Trophoblast cell (in vitro differentiated cells and primary cell): ENCODE data around the gene SLC4A9.

Experiments
- DNase-seq, 2 donors: peaks; one replicate each; pipeline ENCODE4 v3.0.0-alpha.2; 2016
- H2AFZ ChIP-seq: 2 replicates; pipeline ENCODE4 v1.6.1; 2013; ENCODE audit warnings: low read length, moderate library complexity, mild to moderate bottlenecking; ENCODE audit not compliant: insufficient read depth, poor library complexity
- H2AK5ac ChIP-seq: 2 replicates; pipeline ENCODE4 v1.6.1; 2013; ENCODE audit warnings: mild to moderate bottlenecking, low read length
- H2BK120ac ChIP-seq: 2 replicates; pipeline ENCODE4 v1.6.1; 2013; ENCODE audit warnings: low read length, mild to moderate bottlenecking, moderate library complexity; ENCODE audit not compliant: insufficient read depth, poor library complexity
- H2BK12ac ChIP-seq: 2 replicates; pipeline ENCODE4 v1.6.1; 2013; ENCODE audit warnings: mild to moderate bottlenecking, low read length, moderate library complexity
- H2BK5ac ChIP-seq: 2 replicates; pipeline ENCODE4 v1.6.1; 2013; ENCODE audit warnings: low read length, low read depth, moderate library complexity, mild to moderate bottlenecking; ENCODE audit not compliant: poor library complexity
- H3K14ac ChIP-seq: 2 replicates; pipeline ENCODE4 v1.6.1; 2013; ENCODE audit warnings: mild to moderate bottlenecking, low read length
- H3K18ac ChIP-seq: 2 replicates; pipeline ENCODE4 v1.6.1; 2013; ENCODE audit warnings: mild to moderate bottlenecking, low read length
- H3K23ac ChIP-seq: 2 replicates; pipeline ENCODE4 v1.6.1; 2013; ENCODE audit warnings: low read length
- H3K27ac ChIP-seq: 2 replicates; pipeline ENCODE4 v1.5.1; 2013; ENCODE audit warnings: low read depth, mild to moderate bottlenecking, inconsistent platforms, low read length, moderate library complexity
- H3K27me3 ChIP-seq: 2 replicates; pipeline ENCODE4 v1.6.1; 2013; ENCODE audit warnings: inconsistent platforms, mild to moderate bottlenecking, low read length, moderate library complexity; ENCODE audit not compliant: insufficient read depth
- H3K36me3 ChIP-seq, 2 experiments: 1 replicate in 1 of 2; 2 replicates in 1 of 2; pipeline ENCODE4 v1.6.1; 2013; ENCODE audit warnings: low read length in 2 of 2, mild to moderate bottlenecking in 2 of 2, moderate library complexity in 1 of 2; ENCODE audit not compliant: insufficient read depth in 2 of 2, control insufficient read depth in 1 of 2
- H3K4ac ChIP-seq: 2 replicates; pipeline ENCODE4 v1.6.1; 2013; ENCODE audit warnings: low read depth, mild to moderate bottlenecking, low read length, moderate library complexity
- H3K4me1 ChIP-seq, 2 experiments: 1 replicate in 1 of 2; 2 replicates in 1 of 2; pipeline ENCODE4 v1.6.1; 2013; ENCODE audit warnings: low read length in 2 of 2, mild to moderate bottlenecking in 2 of 2, moderate library complexity in 1 of 2; ENCODE audit not compliant: insufficient read depth in 2 of 2, control insufficient read depth in 1 of 2
- H3K4me2 ChIP-seq: 2 replicates; pipeline ENCODE4 v1.6.1; 2013; ENCODE audit warnings: inconsistent platforms, mild to moderate bottlenecking, low read length, moderate library complexity
- H3K4me3 ChIP-seq: 2 replicates; pipeline ENCODE4 v1.5.1; 2013; ENCODE audit warnings: mild to moderate bottlenecking, low read depth, low read length, inconsistent platforms
- H3K79me1 ChIP-seq: one replicate; pipeline ENCODE4 v1.6.1; 2013; ENCODE audit warnings: low read length
- H3K79me2 ChIP-seq: 2 replicates; pipeline ENCODE4 v1.6.1; 2013; ENCODE audit warnings: low read length, mild to moderate bottlenecking; ENCODE audit not compliant: control insufficient read depth, insufficient read depth, poor library complexity
- H3K9ac ChIP-seq: 2 replicates; pipeline ENCODE4 v1.6.1; 2013; ENCODE audit warnings: mild to moderate bottlenecking, low read length
- H3K9me3 ChIP-seq: 2 replicates; pipeline ENCODE4 v1.6.1; 2013; ENCODE audit warnings: low read depth, mild to moderate bottlenecking, control low read depth, inconsistent platforms, low read length; ENCODE audit not compliant: insufficient read depth
- H4K12ac ChIP-seq: 2 replicates; pipeline ENCODE4 v1.6.1; 2013; ENCODE audit warnings: low read depth, mild to moderate bottlenecking, low read length, moderate library complexity
- H4K8ac ChIP-seq: 2 replicates; pipeline ENCODE4 v1.6.1; 2013; ENCODE audit warnings: low read depth, mild to moderate bottlenecking, low read length, moderate library complexity
- H4K91ac ChIP-seq: one replicate; pipeline ENCODE4 v1.6.1; 2013; ENCODE audit warnings: low read depth, mild to moderate bottlenecking, low read length, moderate library complexity
- WGBS: extraction: QIAGEN DNeasy Blood & Tissue Kit; methylation state at CpG from one replicate; pipeline ENCODE4 v1.1.7; 2013; ENCODE audit warnings: missing lambda C conversion rate; ENCODE audit not compliant: insufficient read length, insufficient coverage; ENCODE audit errors: extremely low coverage; 5-methylcytosine and 5-hydroxymethylcytosine counted together

SLC4A9 gene

DNA sequence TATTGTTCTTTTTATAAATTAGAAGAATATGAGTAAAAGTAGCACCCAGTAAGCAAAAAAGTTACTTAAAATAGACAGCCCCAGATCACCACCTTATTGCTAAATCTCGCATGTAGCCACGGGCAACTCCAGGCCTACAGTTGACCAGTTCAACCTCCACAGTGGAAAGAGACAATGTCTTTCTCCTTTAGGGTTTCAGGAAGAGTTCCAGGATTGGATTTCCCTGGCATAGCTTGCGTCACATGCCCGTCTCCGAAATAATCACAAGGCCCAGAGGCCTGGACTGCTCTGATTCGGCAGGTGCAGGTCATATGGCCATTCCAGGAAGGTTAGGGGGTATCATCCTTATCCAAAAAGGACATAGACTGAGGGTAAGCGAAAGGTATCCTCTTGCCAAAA is 47.2 kb upstream of the SLC4A9 start:
- H3K23ac ChIP-seq = no peak overlapping the region
- no peak overlapping the region for H3K4me3 ChIP-seq
- no peak overlapping the region for H3K18ac ChIP-seq
- no peaks in the 10 kb centered on the region for H3K79me1 ChIP-seq
- no peaks in the 10 kb centered on the region for H3K27me3 ChIP-seq
- no peaks in the 10 kb centered on the region for H3K79me2 ChIP-seq
- DNase-seq = no peak
- no peak overlapping the region for H2BK120ac ChIP-seq
- no peak overlapping the region for H3K27ac ChIP-seq
- H3K36me3 ChIP-seq = no peaks in the 10 kb centered on the region
- no peak overlapping the region for H3K14ac ChIP-seq
- H2AK5ac ChIP-seq = no peak overlapping the region
- WGBS = no CpG with 5 or more reads among the region's 7 CpGs
- H2BK5ac ChIP-seq = no peak overlapping the region
- H3K4me1 ChIP-seq = peaks cover 3 to 7% of the 10 kb centered on the region in 2 experiments
- no peak overlapping the region for H2BK12ac ChIP-seq
- H3K4me2 ChIP-seq = no peak overlapping the region
- H3K9ac ChIP-seq = no peak overlapping the region
- no peak overlapping the region for H3K4ac ChIP-seq
- H4K8ac ChIP-seq = no peak overlapping the region
- H4K12ac ChIP-seq = no peak overlapping the region
- H4K91ac ChIP-seq = no peak overlapping the region
- H2AFZ ChIP-seq = no peak overlapping the region
- no peaks in the 10 kb centered on the region for H3K9me3 ChIP-seq

DNA sequence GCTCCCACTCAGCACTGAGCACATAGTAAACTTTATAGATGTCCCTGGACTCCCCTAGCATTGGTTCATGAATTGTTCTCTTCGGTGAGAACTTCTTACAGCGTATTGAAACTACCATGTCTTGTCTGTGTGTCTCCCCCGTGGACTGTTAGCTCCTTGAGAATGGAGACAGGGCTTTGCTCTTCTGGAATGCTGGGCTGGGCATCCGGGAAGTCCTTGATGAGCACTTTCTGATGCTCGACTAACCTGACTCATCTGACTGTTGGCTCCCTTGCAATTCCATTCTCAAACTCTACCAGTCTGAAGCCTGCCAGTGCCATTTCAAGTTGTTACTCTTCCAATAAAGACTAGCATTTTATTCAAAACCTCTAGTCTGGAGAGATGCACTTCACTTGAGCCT is 42.1 kb upstream of the SLC4A9 start:
- H3K4me2 ChIP-seq = no peak overlapping the region
- H3K36me3 ChIP-seq = no peaks in the 10 kb centered on the region
- H3K9ac ChIP-seq = no peak overlapping the region
- no peak overlapping the region for H2BK120ac ChIP-seq
- H3K9me3 ChIP-seq = no peaks in the 10 kb centered on the region
- DNase-seq = no peak
- WGBS = no CpG with 5 or more reads among the region's 5 CpGs
- no peak overlapping the region for H3K4me3 ChIP-seq
- peaks cover 3 to 4% of the 10 kb centered on the region in 2 experiments for H3K4me1 ChIP-seq
- H2AK5ac ChIP-seq = no peak overlapping the region
- H3K27me3 ChIP-seq = no peaks in the 10 kb centered on the region
- no peak overlapping the region for H2BK5ac ChIP-seq
- H4K91ac ChIP-seq = no peak overlapping the region
- H3K79me2 ChIP-seq = no peaks in the 10 kb centered on the region
- H2BK12ac ChIP-seq = no peak overlapping the region
- H3K27ac ChIP-seq = no peak overlapping the region
- no peak overlapping the region for H3K23ac ChIP-seq
- no peak overlapping the region for H2AFZ ChIP-seq
- no peak overlapping the region for H3K18ac ChIP-seq
- H4K8ac ChIP-seq = no peak overlapping the region
- H3K79me1 ChIP-seq = peaks cover 4% of the 10 kb centered on the region
- no peak overlapping the region for H3K14ac ChIP-seq
- no peak overlapping the region for H4K12ac ChIP-seq
- H3K4ac ChIP-seq = no peak overlapping the region

DNA sequence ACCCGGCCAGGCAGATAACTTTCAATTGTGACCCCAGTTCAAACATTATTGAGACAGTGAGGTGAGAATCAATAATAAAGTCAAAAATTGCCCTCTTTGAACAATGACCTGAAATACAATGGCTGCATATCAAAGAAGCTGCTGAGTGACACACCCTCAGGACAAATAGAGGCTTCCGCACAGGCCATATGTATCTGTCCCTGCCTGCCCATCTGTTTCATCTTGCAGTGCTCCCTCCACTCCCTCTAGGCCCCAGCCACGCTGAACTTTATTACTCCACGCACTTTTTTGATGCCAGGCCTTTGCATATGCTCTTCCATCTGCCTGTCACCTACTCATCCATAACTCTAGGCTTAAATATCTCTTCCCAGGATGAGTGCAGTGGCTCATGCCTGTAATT is 41.2 kb upstream of the SLC4A9 start:
- no peaks in the 10 kb centered on the region for H3K27me3 ChIP-seq
- H3K18ac ChIP-seq = no peak overlapping the region
- H4K8ac ChIP-seq = no peak overlapping the region
- no peak overlapping the region for H3K23ac ChIP-seq
- no peak overlapping the region for H3K9ac ChIP-seq
- no peak for DNase-seq
- H3K27ac ChIP-seq = no peak overlapping the region
- H4K91ac ChIP-seq = no peak overlapping the region
- no peaks in the 10 kb centered on the region for H3K36me3 ChIP-seq
- H3K14ac ChIP-seq = no peak overlapping the region
- WGBS = no CpG with 5 or more reads among the region's 4 CpGs
- peaks cover 7% of the 10 kb centered on the region for H3K79me1 ChIP-seq
- peaks cover 2% of the 10 kb centered on the region for H3K79me2 ChIP-seq
- no peak overlapping the region for H2BK120ac ChIP-seq
- H3K9me3 ChIP-seq = no peaks in the 10 kb centered on the region
- H2BK5ac ChIP-seq = no peak overlapping the region
- peaks cover 12% of the 10 kb centered on the region in 2 experiments for H3K4me1 ChIP-seq
- no peak overlapping the region for H3K4ac ChIP-seq
- H3K4me2 ChIP-seq = no peak overlapping the region
- H3K4me3 ChIP-seq = no peak overlapping the region
- no peak overlapping the region for H2AFZ ChIP-seq
- H2AK5ac ChIP-seq = no peak overlapping the region
- H4K12ac ChIP-seq = no peak overlapping the region
- no peak overlapping the region for H2BK12ac ChIP-seq

DNA sequence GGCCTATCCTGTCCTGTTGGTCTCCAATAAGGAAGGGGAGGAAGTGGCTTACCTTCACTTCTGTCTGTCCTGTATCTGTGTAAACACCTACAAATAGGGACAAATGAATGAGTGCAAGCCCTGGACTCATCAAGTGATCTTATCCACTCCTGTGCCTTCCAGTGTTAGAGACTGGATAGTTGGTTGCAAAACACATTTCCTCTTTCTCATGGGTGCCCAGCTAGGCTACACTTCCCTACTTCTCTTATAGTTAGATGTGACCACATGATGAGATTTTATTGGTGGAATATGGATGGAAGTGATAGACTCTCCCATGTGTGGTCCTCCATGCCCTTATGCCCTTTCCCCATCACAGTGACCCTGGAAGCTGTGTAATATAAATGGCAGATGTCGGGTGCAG is 40.2 kb upstream of the SLC4A9 start:
- Histone ChIP-seq H4K91ac (no peak overlapping the region), H4K8ac (no peak overlapping the region), H3K4me2 (no peak overlapping the region), H3K14ac (no peak overlapping the region), H2AK5ac (no peak overlapping the region), H2AFZ (no peak overlapping the region), H3K79me1 (peaks cover 7% of the 10 kb centered on the region), H3K9me3 (no peaks in the 10 kb centered on the region), H4K12ac (no peak overlapping the region), H2BK5ac (no peak overlapping the region), H3K4me1 (peaks cover 12% of the 10 kb centered on the region in 2 experiments), H3K9ac (no peak overlapping the region), H3K79me2 (peaks cover 2% of the 10 kb centered on the region), H3K23ac (no peak overlapping the region), H2BK120ac (no peak overlapping the region), H3K36me3 (no peaks in the 10 kb centered on the region), H2BK12ac (no peak overlapping the region), H3K4ac (no peak overlapping the region), H3K4me3 (no peak overlapping the region), H3K18ac (no peak overlapping the region), H3K27me3 (no peaks in the 10 kb centered on the region), H3K27ac (no peak overlapping the region)
- WGBS = no CpG with 5 or more reads among the region's 1 CpG
- DNase-seq = no peak
